Activated T-cell treated with anti-CD3 and anti-CD28 coated beads, Interleukin-2, amount 50 U/mL, for 48 hours (primary cell): ENCODE measurements around the gene ATP1A2.

Source experiments
- DNase-seq, 2 experiments: peaks; one replicate each; pipeline ENCODE4 v3.0.0-alpha.2; 2020

Gene ATP1A2

GRCh38 chr1:160115545-160116282, at the start of gene ATP1A2:
TSS of gene ATP1A2 (plus strand) at chr1:160115759. CDS start at chr1:160115862, 103 bp downstream.
- DNase-seq: no peak

DNA sequence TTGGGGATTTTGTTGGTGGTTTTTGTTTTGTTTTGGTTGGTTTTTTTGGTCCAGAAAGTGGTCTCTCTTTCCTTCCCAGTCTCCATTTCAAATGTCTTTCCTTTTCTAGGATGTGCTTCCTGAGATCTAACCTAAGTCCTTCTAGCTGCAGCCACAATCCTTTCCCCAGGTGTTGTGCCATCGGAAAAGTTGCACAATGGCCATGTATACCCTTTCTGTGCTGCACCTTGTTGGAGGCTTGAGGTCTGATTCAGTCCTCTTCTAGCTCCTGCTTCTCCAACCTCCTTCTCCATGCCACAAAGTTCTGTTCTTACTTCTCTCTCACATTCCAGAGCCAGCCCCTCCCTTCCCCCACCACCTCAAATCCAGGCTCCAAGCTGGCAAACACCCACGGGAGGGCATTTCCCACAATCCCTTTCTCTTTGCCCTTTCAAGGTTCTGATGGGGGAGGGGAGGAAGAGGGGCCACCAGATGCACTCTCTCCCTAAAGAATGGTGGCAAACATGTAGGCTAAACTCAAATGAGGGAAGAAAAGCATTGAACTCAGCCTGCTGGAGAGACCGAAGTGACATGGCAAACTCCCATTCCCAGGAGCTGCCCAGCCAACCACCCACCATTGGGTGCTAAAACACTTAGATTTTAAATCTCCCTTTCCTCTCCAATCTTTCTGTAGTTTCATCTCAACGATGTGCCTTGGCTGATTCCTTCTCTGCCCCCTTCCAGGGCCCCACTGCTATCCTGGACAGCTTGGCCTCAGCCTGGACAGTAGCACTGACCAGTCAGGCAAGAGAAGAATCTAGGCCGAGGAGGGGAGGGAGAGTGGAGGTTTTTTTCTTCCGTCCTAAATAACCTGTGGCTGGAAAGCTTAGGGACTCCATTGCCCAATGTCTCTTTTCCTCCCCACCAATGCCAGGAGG, 48.5 kb upstream of the ATP1A2 start:
- DNase-seq: no peak

DNA sequence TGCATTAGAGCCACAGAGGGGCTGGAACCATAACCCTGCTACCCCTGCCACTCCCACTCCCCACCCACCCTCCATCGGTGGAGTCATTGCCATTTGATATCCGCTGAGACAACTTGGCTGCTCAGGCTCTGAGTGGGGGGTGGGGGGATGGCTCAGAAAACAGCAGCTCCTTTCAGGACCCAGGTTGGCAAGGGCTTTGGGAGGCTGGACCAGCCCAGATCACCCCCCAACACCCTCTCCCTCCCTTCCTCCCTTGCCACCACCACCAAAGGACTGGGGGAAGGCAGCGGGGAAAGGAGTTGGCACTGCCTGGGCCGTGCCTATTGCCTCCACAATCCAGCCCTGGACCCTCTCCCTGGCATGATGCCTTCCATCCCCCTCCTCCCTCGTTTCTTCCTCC, 47.3 kb upstream of the ATP1A2 start:
- no peak for DNase-seq

- peak in 1 of 2 experiments; percentile 35 for DNase-seq
These were observed 45.9 kb upstream of the ATP1A2 start, which contains the start of gene KCNJ10 for GRCh38 chr1:160069460-160070231. TSS of gene KCNJ10 (minus strand) at chr1:160070160. CDS start at chr1:160042532, 27,628 bp downstream.

DNA sequence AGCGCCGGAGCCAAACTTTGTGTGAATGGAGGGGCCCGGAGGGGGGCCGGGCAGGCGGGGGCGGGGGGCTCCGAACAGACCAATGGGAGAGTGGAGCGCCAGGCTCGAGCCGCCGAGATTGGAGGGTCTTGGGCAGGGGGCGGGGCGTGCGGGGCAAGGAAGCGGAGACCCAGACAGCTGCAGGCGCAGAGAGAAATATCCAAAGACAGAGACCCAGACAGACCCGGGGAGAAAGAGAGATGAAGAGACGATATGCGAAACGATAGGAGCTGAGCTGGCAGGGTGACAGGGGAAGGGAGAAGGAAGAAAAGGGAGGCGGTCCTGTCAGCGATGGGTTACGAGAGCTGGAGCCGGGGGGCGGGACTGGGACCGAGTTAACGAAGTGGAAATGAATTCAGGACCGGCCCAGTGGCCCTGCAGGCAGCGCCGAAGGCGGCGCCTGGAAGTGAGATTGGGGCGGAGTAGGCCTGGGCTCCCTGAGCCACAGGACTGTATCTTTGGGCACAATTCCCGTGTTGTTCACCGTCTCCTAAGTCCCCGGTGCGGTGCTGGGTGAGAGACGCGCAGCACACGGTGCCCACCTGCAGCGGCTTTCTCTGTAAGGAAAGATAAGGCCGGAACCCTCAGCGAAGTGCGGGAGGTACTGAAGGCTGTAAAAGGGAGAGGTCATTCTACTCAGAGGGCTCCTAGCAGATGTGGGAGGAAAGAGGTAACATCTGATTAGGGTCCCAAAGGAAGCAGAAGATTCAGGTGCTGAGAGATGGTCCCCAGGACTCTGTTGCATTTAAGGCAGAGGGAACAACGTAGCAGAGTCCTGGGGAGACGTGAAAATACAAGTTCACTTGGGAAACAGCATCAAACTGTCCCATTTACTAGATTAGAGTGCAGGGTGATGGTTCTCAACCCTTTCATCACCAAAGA, 45.1 kb upstream of the ATP1A2 start:
- DNase-seq: peak; percentile 70 to 79

DNA sequence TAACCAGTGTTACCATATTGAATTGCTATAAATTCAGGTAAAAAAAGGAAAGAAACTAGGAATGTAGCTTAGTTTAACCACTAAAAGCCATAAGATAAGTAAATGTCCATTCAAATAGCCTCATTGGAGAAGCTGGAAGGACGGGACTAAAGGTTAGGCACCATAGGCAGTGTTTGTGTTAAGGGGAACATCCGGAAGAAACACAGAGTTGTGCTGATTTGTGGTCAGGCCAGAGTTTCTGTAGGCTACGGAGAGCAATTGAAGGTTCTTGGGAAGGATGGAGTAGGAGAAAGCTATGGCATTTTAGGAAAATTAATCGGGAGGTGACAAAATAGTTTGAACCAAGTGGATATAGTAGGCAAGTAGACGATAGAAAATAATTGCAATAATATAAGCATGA, 44.3 kb upstream of the ATP1A2 start:
- DNase-seq: no peak

- no peak for DNase-seq
These were observed 40.7 kb upstream of the ATP1A2 start for GRCh38 chr1:160074865-160075264.

- DNase-seq: no peak
These were observed 39.7 kb upstream of the ATP1A2 start for GRCh38 chr1:160075836-160076235.

GRCh38 chr1:160076295-160076694, 39.3 kb upstream of the ATP1A2 start:
- DNase-seq: no peak

- DNase-seq: no peak
These were observed 38.1 kb upstream of the ATP1A2 start for GRCh38 chr1:160077486-160077885.

DNA sequence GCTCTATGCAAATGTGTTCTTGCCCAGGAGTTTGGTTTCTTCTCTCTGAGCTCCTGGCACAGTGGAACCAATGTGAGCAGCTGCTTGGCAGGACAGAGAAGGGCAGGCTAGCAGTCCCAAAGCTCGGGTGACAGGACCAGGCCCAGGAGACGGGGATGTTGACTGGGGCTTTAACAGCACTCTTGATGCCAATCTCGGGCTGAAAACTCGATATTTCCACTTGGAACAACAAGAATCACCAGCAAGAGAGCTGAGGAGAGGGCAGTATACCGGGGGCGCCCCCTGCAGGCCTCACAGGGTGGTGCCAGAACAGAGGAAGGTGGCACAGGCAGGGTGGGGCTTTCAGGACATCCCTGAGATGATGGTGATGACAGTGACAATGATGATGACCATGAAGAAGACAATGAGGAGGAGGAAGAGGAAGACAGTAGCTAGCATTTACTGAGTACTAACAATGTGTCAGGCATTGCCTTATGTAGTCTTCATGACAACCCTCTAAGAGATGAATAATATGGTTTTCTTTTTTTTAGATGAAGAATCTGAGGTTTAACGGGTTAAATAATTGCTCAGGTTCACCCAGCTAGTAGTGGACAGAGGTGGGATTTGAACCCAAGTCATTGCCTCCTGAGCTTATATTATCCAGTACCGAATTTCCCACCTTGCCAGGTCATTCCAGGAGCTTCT, 36.9 kb upstream of the ATP1A2 start:
- peak; percentile 78 to 83 for DNase-seq

GRCh38 chr1:160079448-160079847, 36.1 kb upstream of the ATP1A2 start:
- DNase-seq: no peak

DNA sequence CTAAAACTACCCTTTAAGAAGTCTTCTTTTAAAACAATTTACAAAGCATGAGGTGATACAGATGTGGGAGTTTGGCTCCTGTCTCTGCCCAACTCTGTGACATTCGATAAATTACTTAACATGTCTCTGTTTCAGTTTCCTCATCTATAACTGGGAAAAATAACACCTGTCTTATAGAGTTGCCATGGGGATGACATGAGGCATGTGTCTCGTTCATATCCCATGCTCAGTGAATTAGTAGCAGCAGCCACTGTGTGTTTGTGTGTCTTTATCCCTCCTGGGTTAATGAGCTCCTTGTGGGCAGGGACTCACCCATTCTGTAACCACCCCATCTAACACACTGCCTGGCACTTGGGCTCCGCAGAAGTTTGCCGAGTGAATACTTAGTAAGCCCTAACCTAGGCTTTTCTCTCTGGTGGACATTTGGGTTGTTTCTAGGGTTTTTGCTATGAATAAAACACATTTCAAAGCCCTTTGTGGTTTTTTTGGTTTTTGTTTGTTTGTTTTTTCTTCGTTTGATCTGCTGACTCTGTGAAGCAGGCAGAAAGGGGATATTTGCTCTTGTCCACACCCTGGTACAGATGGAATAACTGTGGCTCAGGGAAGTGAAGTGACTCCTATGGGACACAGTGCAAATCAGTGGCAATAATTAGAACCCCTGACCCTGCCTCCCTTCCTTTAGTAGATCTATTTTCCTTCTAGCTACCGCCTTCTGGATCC, 35.0 kb upstream of the ATP1A2 start:
- no peak for DNase-seq

DNA sequence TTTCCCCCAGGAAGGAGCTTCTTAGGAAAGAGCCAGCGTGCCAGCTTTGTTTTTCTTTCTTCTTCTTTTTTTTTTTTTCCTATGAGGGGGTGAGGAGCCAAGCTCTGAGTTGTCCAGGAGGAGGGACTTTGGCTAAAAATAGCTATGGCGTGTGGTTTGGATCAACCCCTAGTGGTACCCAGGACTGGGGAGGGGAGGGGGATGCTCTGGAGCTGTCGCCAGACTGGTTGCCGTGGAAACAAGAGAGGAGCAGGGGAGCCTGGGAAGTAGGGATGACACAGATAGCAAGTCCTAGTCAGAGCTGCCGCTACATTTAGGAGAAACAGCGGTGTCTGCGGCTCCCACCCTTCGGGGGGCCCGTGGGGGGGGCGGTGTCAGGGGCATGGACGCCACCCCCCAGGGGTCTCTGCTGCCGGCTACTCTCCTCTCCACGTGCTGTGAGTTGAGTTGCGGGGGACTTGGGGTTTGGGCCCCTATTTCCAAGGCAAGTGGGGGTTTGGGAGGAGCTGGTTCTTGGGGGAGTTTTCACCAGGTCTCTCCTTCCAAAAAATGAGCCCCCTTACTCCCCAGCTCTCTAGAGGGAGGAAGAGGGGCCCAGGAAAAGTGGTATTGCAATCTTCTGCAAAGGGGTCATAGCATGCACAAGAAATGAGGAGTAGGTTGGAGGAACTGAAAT, 34.2 kb upstream of the ATP1A2 start, which contains the start of gene KCNJ9:
Gene KCNJ9 (plus strand): TSS at position 278 of the 676 bp plus-strand sequence. CDS start 2,493 bp downstream, outside the sequence.
- DNase-seq: no peak

DNA sequence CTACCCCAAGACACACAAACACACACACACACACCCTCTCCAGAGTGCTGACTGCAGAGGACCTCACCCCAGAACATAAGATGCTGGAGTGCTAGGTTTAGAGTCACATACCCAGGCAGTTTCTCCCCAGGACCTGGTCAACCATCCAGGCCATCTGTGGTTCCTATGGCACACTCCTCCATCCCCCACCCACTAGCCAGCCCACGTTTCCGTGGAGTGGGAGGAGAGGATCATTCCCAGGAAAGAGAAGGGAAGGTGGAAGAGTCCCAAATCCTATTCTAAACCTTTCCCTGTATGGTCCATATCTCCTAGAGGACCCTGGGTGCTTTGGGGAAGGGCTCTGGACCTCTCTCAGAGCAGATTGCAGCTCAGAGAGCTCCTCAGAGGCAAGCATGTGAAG, 33.1 kb upstream of the ATP1A2 start:
- no peak for DNase-seq

DNA sequence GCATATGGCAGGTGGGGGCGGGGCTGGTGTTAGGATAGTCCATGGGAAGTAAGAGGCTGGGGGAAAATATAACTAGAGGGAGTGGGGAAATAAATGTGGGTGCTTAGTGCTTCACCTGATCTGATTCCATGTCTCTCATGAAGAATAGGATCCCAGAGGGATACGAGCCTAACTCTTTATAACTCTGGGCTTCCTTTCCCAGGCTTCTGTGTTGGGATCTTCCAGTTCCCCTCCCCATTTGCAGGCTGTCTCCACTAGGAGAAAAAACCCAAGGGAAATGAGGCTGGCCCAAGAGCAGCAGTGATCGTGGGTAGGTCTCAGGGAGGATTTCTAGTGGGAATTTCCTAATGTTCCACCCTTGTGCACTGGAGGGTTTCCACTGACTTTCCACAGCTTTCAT, 32.6 kb upstream of the ATP1A2 start:
- no peak for DNase-seq

DNA sequence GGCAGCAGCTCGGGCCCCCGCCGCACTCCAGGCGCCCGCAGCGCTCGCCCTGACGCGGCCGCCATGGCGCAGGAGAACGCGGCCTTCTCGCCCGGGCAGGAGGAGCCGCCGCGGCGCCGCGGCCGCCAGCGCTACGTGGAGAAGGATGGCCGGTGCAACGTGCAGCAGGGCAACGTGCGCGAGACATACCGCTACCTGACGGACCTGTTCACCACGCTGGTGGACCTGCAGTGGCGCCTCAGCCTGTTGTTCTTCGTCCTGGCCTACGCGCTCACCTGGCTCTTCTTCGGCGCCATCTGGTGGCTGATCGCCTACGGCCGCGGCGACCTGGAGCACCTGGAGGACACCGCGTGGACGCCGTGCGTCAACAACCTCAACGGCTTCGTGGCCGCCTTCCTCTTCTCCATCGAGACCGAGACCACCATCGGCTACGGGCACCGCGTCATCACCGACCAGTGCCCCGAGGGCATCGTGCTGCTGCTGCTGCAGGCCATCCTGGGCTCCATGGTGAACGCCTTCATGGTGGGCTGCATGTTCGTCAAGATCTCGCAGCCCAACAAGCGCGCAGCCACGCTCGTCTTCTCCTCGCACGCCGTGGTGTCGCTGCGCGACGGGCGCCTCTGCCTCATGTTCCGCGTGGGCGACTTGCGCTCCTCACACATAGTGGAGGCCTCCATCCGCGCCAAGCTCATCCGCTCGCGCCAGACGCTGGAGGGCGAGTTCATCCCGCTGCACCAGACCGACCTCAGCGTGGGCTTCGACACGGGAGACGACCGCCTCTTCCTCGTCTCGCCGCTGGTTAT, 31.4 kb upstream of the ATP1A2 start:
- peak; percentile 82 to 85 for DNase-seq

DNA sequence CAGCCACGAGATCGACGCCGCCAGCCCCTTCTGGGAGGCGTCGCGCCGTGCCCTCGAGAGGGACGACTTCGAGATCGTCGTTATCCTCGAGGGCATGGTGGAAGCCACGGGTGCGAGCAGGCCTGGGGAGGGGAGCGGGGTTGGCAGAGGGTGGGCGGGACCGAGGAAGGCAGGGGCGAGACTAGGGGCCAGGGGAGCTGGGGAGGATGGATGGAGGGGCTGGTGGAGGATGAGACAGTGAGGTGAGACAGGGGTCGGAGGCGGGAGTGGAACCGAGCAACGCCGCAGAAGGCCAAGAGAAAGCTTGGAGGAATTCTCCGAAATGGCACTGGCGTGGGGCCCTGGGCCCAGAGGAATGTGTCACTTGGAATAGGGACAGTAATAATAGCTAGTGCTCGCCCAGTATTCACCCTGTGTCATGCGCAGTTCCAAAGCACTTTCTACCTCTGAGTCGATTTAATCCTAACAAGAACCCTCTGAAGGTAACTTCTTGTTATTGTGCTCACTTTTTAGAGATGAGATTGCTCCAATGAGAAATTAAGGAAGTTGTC, 30.7 kb upstream of the ATP1A2 start:
- no peak for DNase-seq
